ENCODE measurements around the gene SMIM45.

SMIM45 gene

GRCh38 chr22:41989246-41989645 is 37.3 kb downstream of the SMIM45 start:
- TF ChIP-seq ZFX (IDR thresholded peaks at IDR 0.05; ENCODE audit: borderline replicate concordance) (no peak), CTCF (IDR thresholded peaks at IDR 0.05) (no peak)
- no peak overlapping the region for H3K27ac ChIP-seq

DNA sequence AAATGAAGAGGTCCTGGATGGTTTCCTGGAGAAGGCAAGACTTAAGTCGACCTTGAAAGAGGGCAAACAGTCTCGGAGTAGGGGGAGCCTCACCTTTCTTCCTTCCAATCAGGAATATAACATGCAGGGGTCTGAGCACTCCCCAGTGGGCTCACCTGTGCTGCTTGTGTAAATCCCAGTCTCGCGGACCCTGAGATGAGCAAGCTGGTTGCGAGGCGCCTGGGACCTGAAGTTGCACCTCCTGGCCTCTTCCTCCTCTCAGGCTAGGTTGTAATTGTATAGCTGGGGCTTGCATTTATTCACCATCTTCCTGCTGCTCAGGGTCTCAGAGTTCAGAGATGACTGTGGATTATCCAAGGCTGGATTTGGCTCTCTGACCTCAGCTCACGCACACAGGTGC is 39.2 kb downstream of the SMIM45 start:
- TF ChIP-seq CTCF (IDR thresholded peaks at IDR 0.05): no peak
- no peak for TF ChIP-seq ZFX (IDR thresholded peaks at IDR 0.05; ENCODE audit: borderline replicate concordance)
- no peak overlapping the region for H3K27ac ChIP-seq

DNA sequence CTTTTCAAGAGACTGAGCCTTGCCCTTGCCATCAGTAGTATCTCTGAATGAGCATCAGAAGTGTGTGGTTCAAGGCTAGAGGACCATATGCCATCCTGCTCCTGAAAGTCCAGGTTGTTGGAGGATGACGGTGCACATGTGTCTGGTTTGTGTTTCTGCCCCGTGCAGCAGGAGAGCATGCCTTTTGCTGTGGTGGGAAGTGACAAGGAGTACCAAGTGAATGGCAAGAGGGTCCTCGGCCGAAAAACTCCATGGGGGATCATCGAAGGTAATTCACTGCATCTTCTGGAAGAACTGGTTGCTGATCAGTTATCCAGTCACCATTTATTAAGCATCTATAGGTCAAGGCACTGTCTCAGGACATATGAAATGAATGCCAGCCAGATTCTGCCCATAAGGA is 40.5 kb downstream of the SMIM45 start:
- no peak overlapping the region for H3K27ac ChIP-seq
- no peak for TF ChIP-seq CTCF (IDR thresholded peaks at IDR 0.05)
- no peak for TF ChIP-seq ZFX (IDR thresholded peaks at IDR 0.05; ENCODE audit: borderline replicate concordance)

DNA sequence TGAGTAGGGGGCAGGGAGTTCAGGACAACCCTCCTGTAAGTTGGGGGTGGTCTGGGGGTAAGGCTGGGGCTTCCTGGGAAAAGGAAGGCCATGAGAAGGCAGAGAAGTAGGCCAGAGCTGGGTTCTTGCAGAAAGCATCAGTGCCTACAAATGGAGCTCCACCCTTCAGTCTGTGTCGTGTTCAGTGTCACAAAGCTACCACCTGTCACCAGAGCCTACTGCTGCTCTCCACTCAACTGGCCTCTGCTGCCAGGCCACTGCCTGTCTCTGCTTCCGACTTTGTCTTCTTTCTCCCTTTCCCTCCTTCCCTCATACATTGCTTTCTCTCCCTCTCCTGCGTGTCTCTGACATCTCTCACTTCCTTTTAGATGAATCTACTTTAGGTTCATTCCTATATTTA is 43.3 kb downstream of the SMIM45 start:
- TF ChIP-seq CTCF (IDR thresholded peaks at IDR 0.05): no peak
- no peak overlapping the region for H3K27ac ChIP-seq

DNA sequence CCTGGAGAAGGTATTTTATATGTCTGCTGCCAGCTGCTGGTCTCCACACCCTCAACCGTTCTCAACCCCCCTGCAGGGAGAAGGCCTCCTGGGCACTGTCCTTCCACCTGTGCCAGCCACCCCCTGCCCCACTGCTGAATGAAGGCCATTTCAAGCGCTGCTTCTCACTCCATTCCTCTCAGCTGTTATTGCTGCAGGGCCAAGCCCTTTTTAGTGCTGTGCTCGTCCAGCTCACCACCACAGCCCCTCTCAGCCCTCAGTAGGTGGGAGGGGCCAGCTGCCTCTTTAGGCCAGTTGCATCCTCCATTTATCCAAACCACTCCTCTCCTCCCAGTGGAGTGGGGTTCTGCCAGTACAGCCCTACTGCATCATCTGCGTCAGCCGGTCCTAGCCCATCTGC is 44.9 kb downstream of the SMIM45 start:
- H3K27ac ChIP-seq: no peak overlapping the region
- TF ChIP-seq CTCF (IDR thresholded peaks at IDR 0.05): no peak
- TF ChIP-seq ZFX (IDR thresholded peaks at IDR 0.05; ENCODE audit: borderline replicate concordance): no peak

GRCh38 chr22:41998361-41999261 is 46.7 kb downstream of the SMIM45 start, which contains the start of gene WBP2NL:
Gene WBP2NL, plus strand, starts transcription at chr22:41998788. Its CDS starts 31 bp downstream, at chr22:41998819.
- TF ChIP-seq CTCF (IDR thresholded peaks at IDR 0.05) (no peak), ZFX (IDR thresholded peaks at IDR 0.05; ENCODE audit: borderline replicate concordance) (no peak)
- peak within 1 kb of the TSS; percentile 64 for H3K27ac ChIP-seq

DNA sequence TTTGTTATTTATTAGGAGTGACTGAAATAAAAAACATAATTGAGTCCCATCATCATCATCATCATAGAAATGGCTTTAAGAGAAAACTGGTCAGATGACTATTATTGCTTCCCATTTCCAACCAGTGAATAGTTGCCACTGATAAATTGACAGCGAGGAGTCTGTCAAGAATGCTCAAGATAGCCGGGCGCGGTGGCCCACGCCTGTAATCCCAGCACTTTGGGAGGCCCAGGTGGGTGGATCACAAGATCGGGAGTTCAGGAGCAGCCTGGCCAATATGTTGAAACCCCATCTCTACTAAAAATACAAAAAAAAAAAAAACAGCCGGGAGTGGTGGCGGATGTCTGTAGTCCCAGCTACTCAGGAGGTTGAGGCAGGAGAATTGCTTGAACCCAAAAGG is 48.5 kb downstream of the SMIM45 start:
- no peak overlapping the region for H3K27ac ChIP-seq
- TF ChIP-seq ZFX (IDR thresholded peaks at IDR 0.05; ENCODE audit: borderline replicate concordance) (no peak), CTCF (IDR thresholded peaks at IDR 0.05) (no peak)

All from 22Rv1 (cell line).